HG02870 (cell line): ENCODE data around the gene RBP3.

Experiments
- ATAC-seq: cut with Tn5 transposase; IDR thresholded peaks from one replicate; pipeline ENCODE4 v1.9.1; 2021; ENCODE audit warnings: mild to moderate bottlenecking, moderate library complexity; ENCODE audit not compliant: unreplicated experiment

The RBP3 gene

GRCh38 chr10:47354165-47354564, 6.0 kb downstream of the RBP3 start:
- no peak for ATAC-seq

- ATAC-seq = no peak
Measured at GRCh38 chr10:47354900-47355299, 6.7 kb downstream of the RBP3 start.

- ATAC-seq = no peak
Measured at GRCh38 chr10:47356708-47357107, 8.5 kb downstream of the RBP3 start.

- no peak for ATAC-seq
Measured at GRCh38 chr10:47357131-47357582, 9.0 kb downstream of the RBP3 start.

- no peak for ATAC-seq
Measured at GRCh38 chr10:47357911-47358310, 9.7 kb downstream of the RBP3 start.

- ATAC-seq = no peak
Measured at GRCh38 chr10:47358457-47358856, 10.3 kb downstream of the RBP3 start.

- no peak for ATAC-seq
Measured at GRCh38 chr10:47359101-47359500, 10.9 kb downstream of the RBP3 start.

GRCh38 chr10:47359626-47360418, 11.7 kb downstream of the RBP3 start:
- no peak for ATAC-seq

GRCh38 chr10:47360419-47361040, 12.4 kb downstream of the RBP3 start:
- ATAC-seq = no peak

GRCh38 chr10:47361293-47361692, 13.1 kb downstream of the RBP3 start:
- no peak for ATAC-seq

GRCh38 chr10:47362199-47362598, 14.0 kb downstream of the RBP3 start:
- no peak for ATAC-seq

GRCh38 chr10:47363781-47364180, 15.6 kb downstream of the RBP3 start:
- no peak for ATAC-seq

- no peak for ATAC-seq
Measured at GRCh38 chr10:47364366-47364765, 16.2 kb downstream of the RBP3 start.

- no peak for ATAC-seq
Measured at GRCh38 chr10:47364911-47365310, 16.7 kb downstream of the RBP3 start.

GRCh38 chr10:47365431-47366180, 17.4 kb downstream of the RBP3 start:
- ATAC-seq = no peak

- no peak for ATAC-seq
Measured at GRCh38 chr10:47366181-47366631, 18.0 kb downstream of the RBP3 start.

- no peak for ATAC-seq
Measured at GRCh38 chr10:47366731-47367460, 18.7 kb downstream of the RBP3 start.

- no peak for ATAC-seq
Measured at GRCh38 chr10:47367646-47368045, 19.5 kb downstream of the RBP3 start.

- ATAC-seq = no peak
Measured at GRCh38 chr10:47368431-47369180, 20.4 kb downstream of the RBP3 start.

- ATAC-seq = no peak
Measured at GRCh38 chr10:47369251-47369894, 21.2 kb downstream of the RBP3 start.
